ENCODE results near the gene TTC6.
"Not testable (repeated sequence)": the region's sequence is repeated elsewhere in the genome, so short reads cannot be mapped to it uniquely, and the experiment has no call there.

The TTC6 gene, protein sequence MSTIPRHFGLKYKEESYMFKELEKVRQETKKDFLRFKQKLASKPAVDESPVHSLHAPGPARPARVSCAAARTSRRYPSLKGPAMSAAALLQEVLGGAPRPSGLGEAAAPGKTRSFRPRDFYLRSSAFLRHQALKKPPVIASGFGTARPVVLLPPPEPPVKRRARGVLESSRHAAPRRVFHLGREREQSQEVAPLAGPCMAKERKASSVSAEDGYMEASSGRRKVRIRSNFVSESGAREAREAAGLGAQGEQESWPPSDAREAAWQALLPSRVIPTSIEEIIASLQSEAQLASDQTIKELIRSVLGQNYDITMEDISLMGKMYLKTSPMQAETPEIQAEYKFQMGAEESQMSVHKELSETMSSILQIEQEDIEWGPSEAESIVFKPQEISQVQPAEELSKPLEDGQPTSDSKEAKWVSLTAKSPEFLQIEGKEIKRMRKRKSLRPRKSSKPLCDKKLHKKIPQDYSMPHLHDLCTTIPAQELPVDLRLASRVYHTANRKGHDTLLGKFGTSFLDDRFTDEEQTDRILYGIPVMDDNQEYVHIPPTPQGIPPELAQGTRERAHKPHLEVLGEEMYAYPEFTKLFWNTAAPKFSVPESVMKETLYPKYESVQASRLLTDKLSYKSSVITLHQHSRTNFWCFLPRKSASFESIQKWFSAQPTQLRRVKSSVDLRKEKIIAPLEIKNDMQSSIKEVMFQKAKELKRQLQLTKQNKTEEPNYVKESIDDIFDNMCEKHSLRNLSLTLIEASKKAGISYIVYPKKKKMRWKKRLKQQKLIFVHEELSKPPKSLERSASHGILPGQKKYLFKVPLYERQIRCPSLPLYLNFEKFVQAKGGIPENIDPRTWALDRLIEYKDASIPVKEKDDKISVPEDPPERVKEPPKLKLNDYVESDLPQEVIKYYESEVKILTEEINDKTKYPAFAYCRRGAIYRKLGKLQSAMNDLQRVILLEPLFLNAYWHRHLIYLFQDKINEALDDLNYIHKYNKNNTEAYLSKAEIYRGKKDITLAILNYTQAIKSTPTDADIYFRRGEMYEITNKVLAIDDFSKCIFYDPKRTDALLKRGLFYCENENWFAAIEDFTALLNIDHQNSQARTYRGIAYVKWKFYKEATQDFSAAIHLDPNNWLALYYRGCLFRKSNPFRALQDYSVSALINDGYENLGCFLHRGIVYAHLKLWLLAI (N-terminal part only)

GRCh38 chr14:37594971-37595808, at the start of gene TTC6, which contains the start of gene FOXA1:
TTC6 (plus strand) TSS chr14:37595629; CDS start chr14:37622065, 26,436 bp downstream.
FOXA1 (minus strand) TSS chr14:37595249; CDS start chr14:37594972, 277 bp downstream.
- DNase-seq (ENCODE audit: low read depth in 3 of 3), result no peak

- DNase-seq (ENCODE audit: low read depth in 3 of 3), result no peak
These were observed 48.6 kb upstream of the TTC6 start for GRCh38 chr14:37546621-37547447.

GRCh38 chr14:37550511-37550910, 44.9 kb upstream of the TTC6 start:
- DNase-seq (ENCODE audit: low read depth in 3 of 3), result no peak

DNA sequence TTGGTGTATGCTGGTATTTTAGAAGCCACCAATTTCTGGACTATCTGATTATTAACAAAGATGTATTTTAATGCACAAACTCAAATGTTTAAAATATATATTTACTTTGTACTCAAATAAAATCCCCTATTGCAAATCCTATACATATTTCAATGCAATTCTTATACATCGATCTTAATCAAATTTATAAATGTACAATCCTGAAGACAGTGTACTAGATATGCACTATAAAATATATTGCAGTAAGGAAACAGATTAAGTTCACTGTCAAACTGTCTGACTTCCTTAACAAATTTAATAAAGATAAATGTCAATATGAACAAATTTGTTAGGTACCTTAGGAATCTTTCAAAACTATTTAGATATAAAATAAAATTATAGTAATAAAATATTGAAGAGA, 44.3 kb upstream of the TTC6 start:
- no peak for DNase-seq (ENCODE audit: low read depth in 3 of 3)

- no peak for DNase-seq (ENCODE audit: low read depth in 3 of 3)
These were observed 41.4 kb upstream of the TTC6 start for GRCh38 chr14:37553935-37554550.

- not testable (repeated sequence) for DNase-seq (ENCODE audit: low read depth in 3 of 3)
These were observed 39.8 kb upstream of the TTC6 start for GRCh38 chr14:37555596-37555995.

DNA sequence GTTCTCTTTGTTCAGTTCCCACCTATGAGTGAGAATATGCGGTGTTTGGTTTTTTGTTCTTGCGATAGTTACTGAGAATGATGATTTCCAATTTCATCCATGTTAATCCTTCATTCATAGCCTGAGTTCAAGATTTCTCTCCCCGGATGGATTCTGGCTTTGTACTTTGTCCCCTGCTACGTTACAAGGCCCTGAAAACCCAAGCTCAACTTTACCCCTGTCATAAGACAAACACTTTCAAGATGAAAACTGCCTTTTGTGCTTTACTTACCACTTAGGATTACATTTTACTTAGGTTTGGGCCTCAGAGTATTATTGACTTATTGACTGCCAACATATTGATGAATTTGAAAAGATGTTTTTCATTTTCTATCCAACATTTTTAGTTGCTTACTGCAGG, 36.7 kb upstream of the TTC6 start:
- no peak for DNase-seq (ENCODE audit: low read depth in 3 of 3)

DNA sequence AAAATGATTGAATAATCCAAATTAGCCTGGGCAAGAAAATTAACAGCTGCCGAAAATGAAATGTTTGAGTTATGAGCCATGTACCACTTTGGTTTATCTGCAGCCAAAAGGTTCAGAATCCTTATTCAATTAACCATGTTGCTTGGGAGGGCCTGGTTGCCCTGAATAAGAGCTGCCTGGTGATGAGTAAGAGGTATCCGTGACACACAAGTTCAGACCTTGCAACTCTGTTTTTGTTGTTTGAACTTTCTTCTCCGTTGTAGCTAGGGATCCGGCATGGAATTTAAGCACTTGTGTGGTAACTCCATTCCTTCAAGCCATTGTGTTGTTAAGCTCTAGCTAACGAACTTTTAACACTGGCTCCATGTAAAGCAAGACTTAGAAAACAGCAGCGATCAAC, 36.0 kb upstream of the TTC6 start:
- DNase-seq (ENCODE audit: low read depth in 3 of 3), result no peak

DNA sequence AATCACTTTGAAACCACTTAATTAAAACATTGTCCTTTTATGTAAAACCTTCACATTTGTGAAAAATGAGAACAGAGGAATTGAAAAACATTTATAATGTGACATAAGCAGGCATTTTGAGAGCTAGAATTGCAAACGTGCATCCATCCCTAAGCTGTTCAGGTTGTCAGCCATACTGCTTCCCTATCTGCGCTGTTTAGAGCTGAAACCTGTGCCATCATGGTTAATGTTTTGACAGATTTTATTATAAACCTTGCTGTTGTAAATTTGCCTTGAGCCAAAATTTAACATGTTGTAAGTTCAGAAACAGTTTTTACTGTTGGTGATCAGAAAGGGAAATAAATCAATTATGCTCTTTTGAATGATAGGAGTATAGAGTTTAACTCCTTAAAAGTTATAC, 32.2 kb upstream of the TTC6 start:
- DNase-seq (ENCODE audit: low read depth in 3 of 3), result no peak

DNA sequence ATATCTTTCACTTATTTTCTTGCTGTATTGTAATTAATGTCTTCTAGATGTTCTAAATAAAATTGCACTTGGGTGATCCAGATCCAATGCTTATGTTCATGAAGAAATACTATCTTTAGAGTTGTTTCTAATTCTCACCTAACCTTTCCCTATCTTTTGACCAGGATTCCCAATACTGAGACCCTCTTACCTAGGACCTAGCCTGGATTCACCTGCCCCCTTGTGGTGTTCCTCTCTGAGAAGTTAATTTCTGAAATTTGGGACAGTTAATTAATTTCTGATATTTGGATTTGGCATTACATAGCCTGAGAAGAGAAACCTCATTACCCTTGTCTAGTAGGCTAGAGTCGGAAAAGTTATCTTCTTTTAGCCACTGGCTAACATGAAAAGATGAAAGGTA, 29.9 kb upstream of the TTC6 start:
- DNase-seq (ENCODE audit: low read depth in 3 of 3), result no peak

GRCh38 chr14:37566811-37567371, 28.5 kb upstream of the TTC6 start:
- DNase-seq (ENCODE audit: low read depth in 3 of 3), result no peak

DNA sequence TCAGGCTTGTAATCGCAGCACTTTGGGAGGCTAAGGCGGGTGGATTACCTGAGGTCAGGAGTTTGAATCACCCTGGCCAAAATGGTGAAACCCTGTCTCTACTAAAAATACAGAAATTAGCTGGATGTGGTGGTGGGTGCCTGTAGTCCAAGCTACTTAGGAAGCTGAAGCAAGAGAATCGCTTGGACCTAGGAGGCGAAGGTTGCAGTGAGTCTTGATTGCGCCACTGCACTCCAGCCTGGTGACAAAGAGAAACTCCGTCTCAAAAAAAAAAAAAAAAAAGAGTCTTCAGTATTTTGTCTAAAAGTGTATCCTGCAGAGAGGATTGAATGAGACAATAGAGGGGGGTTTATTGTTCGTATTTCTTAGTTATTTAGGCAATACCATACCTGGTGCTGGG, 25.7 kb upstream of the TTC6 start:
- no peak for DNase-seq (ENCODE audit: low read depth in 3 of 3)

DNA sequence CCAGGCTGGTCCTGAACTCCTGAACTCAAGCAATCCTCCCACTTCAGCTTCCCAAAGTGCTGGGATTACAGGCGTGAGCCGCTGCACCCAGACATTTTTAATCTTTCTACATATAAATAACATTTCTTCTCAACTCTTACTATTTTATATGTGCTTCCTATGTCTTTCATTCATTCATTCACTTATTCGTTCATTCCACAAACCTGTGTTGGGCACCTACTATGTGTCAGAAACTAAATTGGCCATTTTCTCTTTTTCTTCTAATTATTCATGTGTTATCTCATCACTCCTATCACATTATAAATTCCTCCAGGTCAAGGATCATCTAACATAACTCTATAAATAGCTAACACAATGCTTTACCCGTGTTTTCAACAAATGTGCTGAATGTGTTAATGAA, 24.0 kb upstream of the TTC6 start:
- DNase-seq (ENCODE audit: low read depth in 3 of 3), result no peak

DNA sequence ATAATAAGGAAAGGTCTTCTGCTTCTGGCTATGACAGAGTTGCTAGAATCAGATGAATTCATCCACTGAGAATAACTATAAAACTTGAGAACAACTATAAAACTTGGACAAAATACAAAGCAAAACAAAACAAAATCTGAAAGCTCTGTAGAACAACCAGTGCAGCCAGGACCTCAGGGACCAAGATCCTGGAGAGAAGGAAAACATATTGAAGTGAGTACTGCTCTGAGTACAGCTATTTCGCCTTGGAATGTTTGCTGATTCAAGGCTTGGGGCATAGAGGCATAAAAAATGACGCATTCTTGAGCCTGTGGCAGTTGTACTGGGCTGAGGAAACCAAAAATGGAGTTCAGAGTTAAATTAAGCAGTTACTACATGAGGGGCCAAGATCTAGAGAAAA, 22.1 kb upstream of the TTC6 start:
- no peak for DNase-seq (ENCODE audit: low read depth in 3 of 3)

GRCh38 chr14:37579274-37579673, 16.2 kb upstream of the TTC6 start:
- no peak for DNase-seq (ENCODE audit: low read depth in 3 of 3)

- no peak for DNase-seq (ENCODE audit: low read depth in 3 of 3)
These were observed 15.3 kb upstream of the TTC6 start for GRCh38 chr14:37580146-37580545.

DNA sequence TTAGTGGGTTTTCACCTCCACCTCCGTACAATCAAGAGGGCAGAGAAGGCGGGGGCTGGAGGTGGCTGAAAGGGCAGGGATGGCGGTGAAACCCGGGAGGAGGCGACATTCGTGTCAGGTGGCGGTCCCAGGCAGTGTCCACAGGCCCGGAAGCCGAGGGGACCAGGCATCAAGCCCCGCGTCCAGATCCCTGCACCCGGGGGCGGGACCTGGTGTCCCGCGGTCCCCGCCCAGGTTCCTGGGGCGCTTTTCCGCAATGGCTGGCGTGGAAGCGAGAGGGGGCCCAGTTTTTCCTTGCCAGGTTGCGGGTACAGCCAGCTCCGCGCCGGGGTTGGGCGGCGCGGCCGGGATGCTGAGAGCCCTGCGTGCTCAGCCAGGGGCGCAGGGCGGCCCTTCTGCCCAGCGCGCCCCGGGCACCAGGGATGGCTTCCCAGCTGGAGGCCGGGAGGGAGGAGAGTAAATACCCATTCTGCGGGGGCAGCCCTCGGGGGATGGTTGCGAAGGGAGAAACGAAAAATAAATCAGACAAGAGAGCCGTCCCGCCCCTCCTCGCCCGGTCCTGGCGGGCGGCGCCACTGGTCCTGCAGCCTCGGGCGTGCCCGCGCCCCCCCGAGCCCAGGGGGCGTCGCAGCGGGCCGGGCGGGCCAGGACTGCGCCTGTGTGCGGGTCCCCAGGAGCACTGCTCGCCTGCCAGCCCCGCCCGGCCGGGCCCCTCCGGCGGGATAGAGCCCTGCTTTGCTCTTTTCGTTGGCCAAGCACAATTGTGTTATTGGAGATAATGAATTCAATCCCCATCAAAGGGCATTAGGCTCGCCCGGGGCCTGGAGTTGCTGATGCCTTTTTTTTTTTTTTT, 11.8 kb upstream of the TTC6 start:
- no peak for DNase-seq (ENCODE audit: low read depth in 3 of 3)

- no peak for DNase-seq (ENCODE audit: low read depth in 3 of 3)
These were observed 11.0 kb upstream of the TTC6 start for GRCh38 chr14:37584211-37585100.

Measured in stimulated activated CD4-positive, alpha-beta T cell treated with anti-CD3 and anti-CD28 coated beads, TNF-alpha, amount 100 ng/mL, for 4 hours (primary cell).